Effector memory CD8-positive, alpha-beta T cell (primary cell): ENCODE data around the gene FNDC4.

Source experiments
- ATAC-seq: fragments of 150-1000 bp; cut with Tn5 transposase; replicated peaks from 2 replicates; pipeline ENCODE4 v1.10.0; 2021; ENCODE audit warnings: mild to moderate bottlenecking, moderate library complexity
- DNase-seq, 3 experiments: peaks; one replicate each; pipeline ENCODE4 v3.0.0; 2021
- H3K27ac Mint-ChIP-seq, 2 donors: one replicate each; pipeline ENCODE4 v1.8.0; 2022; ENCODE audit warnings: mild to moderate bottlenecking in 2 of 2, mixed read lengths in 2 of 2, moderate library complexity in 2 of 2
- H3K27me3 Mint-ChIP-seq, 2 donors: one replicate each; pipeline ENCODE4 v1.8.0; 2022; ENCODE audit warnings: mixed read lengths in 2 of 2
- H3K36me3 Mint-ChIP-seq: one replicate; pipeline ENCODE4 v1.8.0; 2022; ENCODE audit warnings: mild to moderate bottlenecking, moderate library complexity, mixed read lengths; ENCODE audit not compliant: insufficient read depth
- H3K4me1 Mint-ChIP-seq, 2 donors: one replicate each; pipeline ENCODE4 v1.8.0; 2022; ENCODE audit warnings: low read depth in 2 of 2, mixed read lengths in 2 of 2
- H3K4me3 Mint-ChIP-seq, 2 donors: one replicate each; pipeline ENCODE4 v1.8.0; 2022; ENCODE audit warnings: mild to moderate bottlenecking in 2 of 2, mixed read lengths in 2 of 2, moderate library complexity in 2 of 2
- H3K9me3 Mint-ChIP-seq, 2 donors: one replicate each; pipeline ENCODE4 v1.8.0; 2022; ENCODE audit warnings: mixed read lengths in 2 of 2

Gene FNDC4

DNA sequence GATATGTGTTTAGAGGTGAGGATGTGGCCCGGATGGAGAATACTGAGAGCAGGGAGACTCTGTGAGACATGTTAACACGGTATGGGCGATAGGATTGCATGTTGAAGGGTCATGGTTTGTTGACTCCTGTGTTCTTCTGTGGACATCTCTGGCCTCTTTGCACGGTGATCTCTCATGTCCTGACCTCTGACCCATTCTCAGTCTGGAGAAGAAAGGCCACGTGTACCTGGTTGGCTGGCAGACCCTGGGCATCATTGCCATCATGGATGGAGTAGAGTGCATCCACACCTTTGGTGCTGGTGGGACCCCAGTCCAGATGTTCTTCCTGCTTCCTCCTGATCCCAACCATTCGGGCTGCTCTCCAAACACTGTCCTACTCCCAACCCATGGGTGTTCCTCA, 11.6 kb upstream of the FNDC4 start:
- Mint-ChIP-seq H3K4me3 (no peak overlapping the region), H3K27ac (no peak overlapping the region), H3K4me1 (no peaks in the 10 kb centered on the region), H3K9me3 (no peaks in the 10 kb centered on the region), H3K27me3 (peaks cover under 1 to 23% of the 10 kb centered on the region in 2 donors), H3K36me3 (no peaks in the 10 kb centered on the region)
- no peak for DNase-seq
- ATAC-seq, result no peak

DNA sequence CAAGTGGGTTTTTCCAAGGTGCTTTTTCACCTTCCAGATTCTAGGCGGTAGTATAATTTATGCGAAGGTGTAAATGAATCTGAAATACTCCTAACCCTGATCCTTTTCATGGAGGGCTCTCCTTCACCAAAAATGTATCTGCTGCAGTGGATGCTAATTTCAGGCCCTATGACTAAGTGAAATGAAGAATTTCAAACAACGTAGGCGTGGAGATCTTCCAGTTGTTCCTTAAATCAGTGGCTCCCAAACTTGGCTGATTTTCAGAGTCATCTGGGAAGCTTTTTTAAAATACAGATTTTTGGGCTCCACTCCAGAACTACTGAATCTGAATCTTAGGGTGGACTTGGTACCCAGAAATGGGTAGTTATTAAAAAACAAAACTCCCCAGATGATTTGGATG, 7.1 kb upstream of the FNDC4 start:
- Mint-ChIP-seq H3K9me3 (no peaks in the 10 kb centered on the region), H3K36me3 (no peaks in the 10 kb centered on the region), H3K4me3 (no peak overlapping the region), H3K27me3 (peaks cover 15 to 39% of the 10 kb centered on the region in 2 donors), H3K4me1 (no peaks in the 10 kb centered on the region), H3K27ac (no peak overlapping the region)
- no peak for ATAC-seq
- no peak for DNase-seq

DNA sequence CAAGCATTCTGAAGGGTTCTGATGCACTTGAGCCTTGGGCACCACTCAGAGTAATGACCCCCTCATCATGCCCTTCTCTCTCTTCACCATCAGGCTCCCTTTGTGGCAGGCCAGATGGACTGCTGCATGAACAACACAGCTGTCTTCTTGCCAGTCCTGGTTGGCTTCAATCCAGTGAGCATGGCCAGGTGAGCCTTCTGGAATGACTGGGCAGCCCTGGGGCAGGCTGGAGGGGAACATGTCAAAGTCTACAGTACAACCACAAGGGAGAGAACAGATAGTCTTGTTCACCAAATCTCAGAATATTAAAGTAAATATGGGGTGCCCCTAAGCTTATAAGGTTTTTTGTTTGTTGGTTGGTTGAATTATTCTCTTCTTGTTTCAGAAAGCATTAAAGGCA, 6.0 kb upstream of the FNDC4 start:
- H3K27ac Mint-ChIP-seq, result no peak overlapping the region
- ATAC-seq (no peak), DNase-seq (no peak)
- H3K36me3 Mint-ChIP-seq, result no peaks in the 10 kb centered on the region
- H3K4me1 Mint-ChIP-seq, result peaks cover 0 to under 1% of the 10 kb centered on the region in 2 donors
- no peaks in the 10 kb centered on the region for H3K9me3 Mint-ChIP-seq
- H3K27me3 Mint-ChIP-seq, result peaks cover 26 to 39% of the 10 kb centered on the region in 2 donors
- no peak overlapping the region for H3K4me3 Mint-ChIP-seq

DNA sequence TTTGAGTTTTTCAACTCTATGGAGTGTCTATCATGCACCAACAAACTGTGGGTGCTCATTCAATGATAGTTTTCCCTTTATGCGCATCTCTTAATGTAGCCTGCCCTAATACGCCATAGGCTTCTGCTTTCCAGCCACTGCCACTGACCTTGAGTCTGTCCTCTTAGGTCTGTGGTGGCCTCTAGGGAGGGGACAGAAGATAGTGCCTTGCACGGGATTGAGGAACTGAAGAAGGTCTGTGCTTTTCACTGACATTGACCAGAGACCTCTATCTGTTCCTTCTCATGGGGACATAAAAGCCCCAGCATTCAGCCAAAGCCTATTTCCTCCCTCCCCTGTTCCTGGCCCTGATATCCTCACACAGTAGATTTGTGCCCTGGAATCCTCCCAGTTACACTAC, 4.0 kb upstream of the FNDC4 start:
- Mint-ChIP-seq H3K4me3 (no peak overlapping the region), H3K9me3 (no peaks in the 10 kb centered on the region), H3K27me3 (peaks cover 41 to 57% of the 10 kb centered on the region in 2 donors), H3K27ac (no peak overlapping the region), H3K4me1 (peaks cover 9 to 11% of the 10 kb centered on the region in 2 donors), H3K36me3 (no peaks in the 10 kb centered on the region)
- no peak for DNase-seq
- no peak for ATAC-seq

DNA sequence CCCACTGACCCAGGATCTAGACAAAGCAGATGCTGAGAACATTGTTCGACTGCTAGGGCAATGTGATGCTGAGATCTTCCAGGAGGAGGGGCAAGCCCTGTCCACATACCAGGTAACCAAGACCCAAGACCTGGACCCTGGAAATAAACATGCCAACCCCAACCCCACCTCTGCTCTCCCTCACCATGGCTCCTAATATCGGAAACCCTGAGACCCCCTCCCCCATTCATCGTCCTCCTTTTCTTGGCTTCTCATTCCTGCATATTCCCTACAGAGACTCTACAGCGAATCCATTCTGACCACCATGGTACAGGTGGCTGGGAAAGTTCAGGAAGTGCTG, 2.3 kb upstream of the FNDC4 start:
- Mint-ChIP-seq H3K27ac (no peak overlapping the region), H3K4me3 (no peak overlapping the region), H3K4me1 (peaks cover 9 to 11% of the 10 kb centered on the region in 2 donors), H3K9me3 (no peaks in the 10 kb centered on the region), H3K27me3 (peaks cover 51 to 66% of the 10 kb centered on the region in 2 donors), H3K36me3 (no peaks in the 10 kb centered on the region)
- DNase-seq (no peak), ATAC-seq (no peak)

DNA sequence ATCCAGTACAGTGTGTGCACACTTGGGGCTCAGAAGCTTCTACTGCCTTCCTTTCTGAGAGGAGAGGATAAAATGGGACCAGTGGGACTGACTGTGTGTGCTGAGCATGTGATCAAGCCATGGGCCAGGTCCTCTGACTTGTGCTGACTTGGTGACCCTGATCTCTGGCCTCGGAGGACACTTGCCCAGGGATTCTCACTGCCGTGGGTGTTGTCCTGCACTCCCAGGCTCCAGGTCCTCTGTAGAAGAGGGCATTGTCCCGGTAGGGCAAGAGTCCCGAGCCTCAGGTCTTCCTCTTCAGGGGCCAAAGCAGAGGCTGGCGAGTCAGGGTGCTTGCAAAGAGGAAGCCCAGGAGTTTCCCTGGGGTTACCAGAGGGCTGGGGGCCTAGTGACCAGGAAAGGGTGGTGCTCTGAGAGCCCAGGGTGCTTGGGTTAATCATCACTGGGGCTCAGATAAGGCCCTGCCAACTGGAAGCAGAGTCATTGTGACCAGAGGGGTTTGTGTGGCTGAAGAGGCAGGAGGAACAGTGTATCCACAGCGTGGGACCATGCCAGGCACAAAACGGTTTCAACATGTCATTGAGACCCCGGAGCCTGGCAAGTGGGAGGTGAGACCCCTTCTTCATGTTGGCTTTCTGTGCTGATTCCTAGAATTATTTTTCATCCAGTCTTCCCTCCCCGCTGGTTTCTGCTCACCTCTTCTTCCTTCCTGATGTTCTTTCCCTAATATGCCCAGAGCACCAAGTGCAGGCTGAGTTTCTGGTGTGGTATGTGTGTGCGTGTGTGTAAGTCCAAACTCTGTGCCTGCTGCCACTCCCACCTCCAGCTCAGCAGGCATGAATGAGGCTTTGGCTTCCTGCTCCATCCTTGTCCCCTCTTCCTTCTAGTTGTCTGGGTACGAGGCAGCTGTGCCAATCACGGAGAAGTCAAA, 1.6 kb upstream of the FNDC4 start, which contains the start of gene GCKR:
GCKR (plus strand) TSS at position 483 of the 931 bp plus-strand sequence; CDS start at position 549, 66 bp downstream.
- H3K27ac Mint-ChIP-seq, result peak within 1 kb of the TSS in 1 of 2 donors; percentile 89
- no peak for DNase-seq
- peaks cover 51 to 66% of the 10 kb centered on the region in 2 donors for H3K27me3 Mint-ChIP-seq

DNA sequence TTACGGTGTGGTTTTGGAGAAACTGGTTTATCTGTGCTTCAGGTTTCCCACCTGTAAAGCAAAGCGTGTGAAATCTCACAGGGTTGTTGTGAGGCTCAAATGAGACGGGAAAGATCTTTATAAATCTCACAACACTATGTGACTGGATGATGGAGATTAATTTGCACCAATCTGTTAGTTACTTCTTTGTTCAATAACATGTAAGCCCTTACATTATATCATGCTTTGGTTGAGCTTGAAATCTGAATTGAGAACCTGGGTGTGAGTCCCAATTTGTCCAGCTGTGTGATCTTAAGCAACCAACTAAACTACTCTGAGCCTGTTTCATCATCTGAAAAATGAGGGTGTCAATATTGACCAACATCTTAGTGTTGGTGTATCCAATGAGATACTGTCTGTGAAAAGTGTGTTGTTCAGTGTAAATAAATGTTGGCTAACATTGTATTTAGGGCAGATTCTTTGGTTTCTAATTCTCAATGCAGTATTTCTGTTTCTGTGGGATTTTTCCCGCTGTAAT, 898 bp upstream of the FNDC4 start:
- H3K27me3 Mint-ChIP-seq, result peaks cover 51 to 66% of the 10 kb centered on the region in 2 donors
- no peaks in the 10 kb centered on the region for H3K36me3 Mint-ChIP-seq
- H3K4me3 Mint-ChIP-seq, result peak overlapping the region; percentile 84 to 91
- no peaks in the 10 kb centered on the region for H3K9me3 Mint-ChIP-seq
- no peak for DNase-seq
- peak overlapping the region in 1 of 2 donors; percentile 89 for H3K27ac Mint-ChIP-seq
- peaks cover 9 to 11% of the 10 kb centered on the region in 2 donors for H3K4me1 Mint-ChIP-seq
- no peak for ATAC-seq

More for the DNA sequence above, 1.6 kb upstream of the FNDC4 start, which contains the start of gene GCKR:
- Mint-ChIP-seq H3K36me3 (no peaks in the 10 kb centered on the region), H3K4me1 (peaks cover 9 to 11% of the 10 kb centered on the region in 2 donors), H3K9me3 (no peaks in the 10 kb centered on the region), H3K4me3 (peak within 1 kb of the TSS; percentile 84 to 91)
- ATAC-seq, result no peak

DNA sequence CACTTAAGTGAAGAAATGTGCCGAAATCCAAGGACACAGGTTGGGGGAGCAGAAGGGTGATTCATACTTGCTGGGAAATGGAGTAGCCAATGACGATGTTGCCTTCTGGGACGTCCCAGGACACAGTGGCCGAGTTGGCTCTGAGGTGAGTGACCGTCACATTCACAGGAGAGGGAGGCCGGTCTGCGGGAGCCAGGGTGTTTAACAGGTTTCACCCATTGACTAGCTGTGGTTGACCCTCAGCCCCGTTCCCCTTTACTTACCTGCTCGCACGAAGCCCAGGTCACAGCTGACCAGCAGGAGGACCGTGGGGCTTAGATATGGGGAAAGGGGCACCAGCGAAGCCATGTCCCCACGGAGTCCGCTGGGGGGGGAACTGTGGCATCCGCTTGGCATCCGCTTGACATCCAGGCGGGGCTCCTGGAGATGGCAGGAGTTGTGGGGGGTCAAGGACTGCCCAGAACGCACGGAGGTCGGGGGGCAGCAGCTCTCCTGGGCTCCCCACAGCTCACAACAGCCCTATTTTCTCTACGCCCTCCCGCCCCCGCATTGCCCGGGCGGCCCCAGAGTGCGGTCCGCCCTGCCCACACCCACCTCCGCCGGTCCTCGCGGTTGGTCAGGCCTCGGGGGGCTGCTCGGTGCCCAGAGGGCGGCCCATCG, 586 bp downstream of the FNDC4 start:
- Mint-ChIP-seq H3K9me3 (no peaks in the 10 kb centered on the region), H3K4me3 (peak overlapping the region; percentile 59 to 66), H3K27me3 (peaks cover 51 to 61% of the 10 kb centered on the region in 2 donors), H3K4me1 (peaks cover 9 to 19% of the 10 kb centered on the region in 2 donors), H3K36me3 (peaks cover 6% of the 10 kb centered on the region), H3K27ac (no peak overlapping the region)
- no peak for ATAC-seq
- no peak for DNase-seq

DNA sequence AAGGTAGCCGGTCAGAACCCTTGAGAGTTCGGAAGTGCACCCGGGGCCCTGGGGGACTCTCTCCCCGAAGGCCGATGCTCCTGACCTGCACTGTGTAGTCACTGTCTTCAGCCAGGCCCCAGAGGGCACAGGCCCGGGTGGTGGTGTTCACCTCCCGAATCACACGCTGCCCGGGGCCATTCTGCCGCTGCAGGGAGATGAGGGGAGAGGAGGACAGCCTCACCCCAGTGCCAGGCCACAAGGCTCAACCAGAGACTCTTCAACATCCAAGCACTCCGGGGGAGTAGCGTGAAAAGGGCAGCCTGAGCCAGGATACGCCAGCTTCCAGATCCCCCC, 1.1 kb downstream of the FNDC4 start:
- H3K9me3 Mint-ChIP-seq, result no peaks in the 10 kb centered on the region
- no peak overlapping the region for H3K27ac Mint-ChIP-seq
- H3K27me3 Mint-ChIP-seq, result peaks cover 51 to 56% of the 10 kb centered on the region in 2 donors
- H3K4me1 Mint-ChIP-seq, result peaks cover 13 to 24% of the 10 kb centered on the region in 2 donors
- H3K4me3 Mint-ChIP-seq, result peak overlapping the region; percentile 59 to 66
- ATAC-seq, result no peak
- no peak for DNase-seq
- peaks cover 10% of the 10 kb centered on the region for H3K36me3 Mint-ChIP-seq

DNA sequence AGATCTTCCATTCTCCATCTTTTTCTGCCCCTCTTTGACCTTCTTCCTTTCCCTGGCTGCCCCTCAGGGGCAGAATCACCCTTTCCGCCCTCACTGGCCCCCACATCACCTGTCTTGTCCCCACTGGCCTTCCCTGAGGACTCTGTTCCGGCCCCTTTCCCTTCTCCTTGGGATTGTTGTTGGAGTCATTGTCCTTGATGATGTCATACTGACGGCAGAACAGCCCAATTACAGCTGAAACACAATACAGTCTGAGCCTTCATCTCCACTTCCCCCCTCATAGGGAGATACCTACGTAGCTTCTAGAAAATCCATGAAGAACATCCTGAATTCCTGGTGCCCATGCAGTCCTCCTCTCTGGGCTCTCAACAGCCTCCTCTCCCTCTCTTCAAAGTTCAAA, 2.4 kb downstream of the FNDC4 start:
- Mint-ChIP-seq H3K27me3 (peaks cover 40 to 43% of the 10 kb centered on the region in 2 donors), H3K9me3 (no peaks in the 10 kb centered on the region), H3K27ac (no peak overlapping the region), H3K36me3 (peaks cover 10% of the 10 kb centered on the region), H3K4me3 (no peak overlapping the region), H3K4me1 (peaks cover 13 to 25% of the 10 kb centered on the region in 2 donors)
- no peak for ATAC-seq
- DNase-seq, result no peak

DNA sequence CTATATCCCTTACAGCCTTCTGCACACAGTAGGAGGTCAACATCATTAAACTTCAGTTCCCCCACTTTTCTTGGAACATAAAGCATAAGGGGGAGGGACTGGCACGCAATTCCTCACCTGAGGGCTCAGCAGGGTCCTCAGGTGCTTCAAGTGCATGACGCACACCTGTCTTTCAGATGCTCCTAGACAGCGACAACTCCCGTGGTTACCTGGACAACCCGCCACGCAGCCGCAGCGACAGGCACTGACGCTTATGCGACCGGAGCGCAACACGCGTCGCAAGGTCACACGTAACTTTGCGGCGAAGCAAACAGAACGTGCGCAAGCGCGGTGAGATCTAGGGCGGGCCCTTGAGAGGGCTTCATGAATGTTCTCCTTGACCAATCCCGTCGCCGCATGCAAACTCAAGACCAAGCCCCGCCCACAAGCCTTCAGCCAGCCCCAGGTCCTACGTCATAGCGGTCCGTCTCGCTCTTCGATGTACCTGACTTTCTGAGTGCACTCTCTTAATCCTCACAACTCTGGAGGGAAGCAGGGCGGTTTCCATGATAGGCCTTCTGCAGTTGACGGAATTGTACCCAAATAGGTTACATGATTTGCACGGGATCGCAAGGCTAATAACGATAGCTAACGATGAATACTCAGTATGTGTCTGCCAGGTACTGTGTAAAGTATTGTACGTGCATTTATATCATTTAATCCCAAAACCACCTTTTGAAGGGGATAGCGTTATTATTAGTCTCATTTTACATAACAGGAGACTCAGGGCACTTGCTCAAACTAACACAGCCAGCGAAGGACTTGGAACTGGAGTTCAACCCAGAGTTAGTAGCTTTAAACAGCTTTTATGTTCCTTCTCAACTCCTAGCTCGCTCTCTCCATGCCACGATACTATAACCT, 5.3 kb downstream of the FNDC4 start, which contains the start of gene IFT172:
IFT172 (minus strand) TSS at position 246 of the 900 bp plus-strand sequence; CDS start at position 156, 90 bp downstream.
- ATAC-seq (peak; percentile 89), DNase-seq (peak; percentile 98 to 99 (median 98))
- Mint-ChIP-seq H3K27ac (peak within 1 kb of the TSS; percentile 95 to 97), H3K9me3 (no peaks in the 10 kb centered on the region), H3K4me1 (peaks cover 4 to 16% of the 10 kb centered on the region in 2 donors), H3K27me3 (peaks cover 15% of the 10 kb centered on the region in 2 donors), H3K36me3 (peaks cover 10% of the 10 kb centered on the region), H3K4me3 (peak within 1 kb of the TSS; percentile 80 to 84)

DNA sequence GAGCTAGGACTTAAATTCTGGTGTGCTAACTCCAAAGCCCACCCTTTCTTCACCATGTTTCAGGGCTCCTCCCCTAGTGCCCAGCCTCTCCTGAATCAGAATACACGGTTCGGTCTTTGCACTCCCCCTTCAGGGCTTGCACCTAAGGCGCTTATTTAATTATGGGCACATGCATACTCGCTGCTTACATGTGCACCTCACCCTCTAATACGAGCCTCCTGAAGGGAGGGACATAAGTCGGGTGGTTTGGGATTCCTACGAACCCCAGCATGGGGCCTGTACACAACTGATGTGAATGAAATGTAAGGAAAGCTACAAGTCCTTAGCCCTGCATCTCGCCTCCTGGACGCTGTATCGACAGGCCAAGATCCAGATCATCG, 5.9 kb downstream of the FNDC4 start:
- Mint-ChIP-seq H3K36me3 (peaks cover 10% of the 10 kb centered on the region), H3K4me3 (peak overlapping the region; percentile 80 to 84), H3K27ac (peak overlapping the region; percentile 95 to 97), H3K9me3 (no peaks in the 10 kb centered on the region), H3K4me1 (peaks cover 4 to 14% of the 10 kb centered on the region in 2 donors), H3K27me3 (peaks cover 10 to 11% of the 10 kb centered on the region in 2 donors)
- ATAC-seq (peak; percentile 14), DNase-seq (no peak)

DNA sequence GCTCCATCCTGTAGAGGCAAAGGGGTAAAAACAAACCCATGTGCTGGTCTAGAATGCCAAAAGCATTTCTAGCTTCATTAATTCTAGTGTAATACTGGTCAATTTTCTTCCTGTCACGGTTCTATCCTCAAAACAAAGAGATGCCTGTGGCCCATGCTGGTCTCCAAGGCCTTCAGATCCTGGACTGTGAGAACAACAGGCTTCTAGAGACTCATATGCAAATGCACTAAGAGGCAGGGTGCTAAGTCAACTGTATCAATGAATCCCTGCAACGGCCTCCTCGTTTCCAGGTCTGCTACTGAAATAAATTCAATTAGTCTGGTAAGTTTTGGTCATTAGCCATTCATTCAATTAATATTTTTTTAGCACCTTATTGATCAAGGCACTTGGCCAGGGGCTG, 9.5 kb downstream of the FNDC4 start:
- no peak overlapping the region for H3K4me3 Mint-ChIP-seq
- DNase-seq (no peak), ATAC-seq (no peak)
- H3K36me3 Mint-ChIP-seq, result peaks cover 26% of the 10 kb centered on the region
- no peak overlapping the region for H3K27ac Mint-ChIP-seq
- no peaks in the 10 kb centered on the region for H3K27me3 Mint-ChIP-seq
- H3K4me1 Mint-ChIP-seq, result peaks cover 4 to 14% of the 10 kb centered on the region in 2 donors
- no peaks in the 10 kb centered on the region for H3K9me3 Mint-ChIP-seq
